NCI-H2107 (cell line): Measurements from ENCODE around the gene CELF1.

Experiments
- DNase-seq: peaks from one replicate; lab custom pipeline; 2025; lab: John Stamatoyannopoulos, UW

Gene CELF1

DNA sequence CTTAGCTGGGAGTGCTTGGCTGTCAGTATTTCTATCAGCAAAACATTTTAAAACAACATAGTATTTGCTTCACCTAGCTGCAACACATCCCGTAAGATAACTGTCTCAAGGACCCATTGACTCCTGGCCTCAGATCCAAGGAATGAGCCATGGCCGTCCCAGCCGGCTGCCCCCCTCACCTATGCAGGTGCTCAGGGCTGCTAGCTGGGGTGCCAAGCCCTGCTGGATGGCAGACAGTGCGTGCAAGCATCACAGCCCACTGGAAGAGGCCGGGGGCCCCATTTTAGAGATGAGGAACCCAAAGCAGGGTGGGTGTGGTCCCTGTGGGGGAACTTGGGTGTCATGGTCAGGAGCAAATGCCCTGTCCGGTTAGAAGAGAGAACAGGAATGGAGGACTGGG, 135.2 kb downstream of the CELF1 start:
- no peak for DNase-seq

- no peak for DNase-seq
These were observed 136.9 kb downstream of the CELF1 start for GRCh38 chr11:47415949-47416472.
